Osteocyte (in vitro differentiated cells): ENCODE measurements around the gene EPHB1. TPM values are rescaled to one million over a fixed set of nuclear protein-coding genes. Genes with fewer than 3 reads are reported as not detected.
A peak's percentile ranks its signal among the peaks of the same experiment; 100 is the strongest.

Source experiments
- DNase-seq: peaks from one replicate; pipeline ENCODE4 v3.0.0; 2021; ENCODE audit warnings: mixed read lengths; ENCODE audit not compliant: unreplicated experiment; ENCODE audit errors: extremely low spot score
- H3K27ac Mint-ChIP-seq: one replicate; pipeline ENCODE4 v1.8.0; 2021; ENCODE audit warnings: mild to moderate bottlenecking, mixed read lengths; ENCODE audit not compliant: unreplicated experiment
- H3K27me3 Mint-ChIP-seq: one replicate; pipeline ENCODE4 v1.8.0; 2021; ENCODE audit warnings: mixed read lengths; ENCODE audit not compliant: unreplicated experiment
- H3K36me3 Mint-ChIP-seq: one replicate; pipeline ENCODE4 v1.8.0; 2021; ENCODE audit warnings: mixed read lengths; ENCODE audit not compliant: unreplicated experiment
- H3K4me1 Mint-ChIP-seq: one replicate; pipeline ENCODE4 v1.8.0; 2021; ENCODE audit warnings: mixed read lengths; ENCODE audit not compliant: unreplicated experiment
- H3K4me3 Mint-ChIP-seq: one replicate; pipeline ENCODE4 v1.8.0; 2021; ENCODE audit warnings: mild to moderate bottlenecking, moderate library complexity, mixed read lengths; ENCODE audit not compliant: unreplicated experiment
- H3K9me3 Mint-ChIP-seq: one replicate; pipeline ENCODE4 v1.8.0; 2021; ENCODE audit warnings: mixed read lengths; ENCODE audit not compliant: unreplicated experiment
- CTCF ChIP-seq: fragments of 200-600 bp; sonication (generic); IDR thresholded peaks from 2 replicates; pipeline ENCODE4 v1.5.0; 2021; ENCODE audit warnings: antibody characterized with exemption, mild to moderate bottlenecking, moderate library complexity
- total RNA-seq: library from RNA; stranded (reverse); gene quantifications from 2 replicates; pipeline ENCODE4 v1.2.1, GENCODE V29; 2021

The EPHB1 gene
- total RNA-seq, 1 donor from 2014 or later = 0.75 TPM

- Mint-ChIP-seq H3K27me3 (peaks cover 8% of the 10 kb centered on the region), H3K4me1 (no peaks in the 10 kb centered on the region), H3K9me3 (no peaks in the 10 kb centered on the region), H3K27ac (no peak overlapping the region), H3K4me3 (no peak overlapping the region), H3K36me3 (no peaks in the 10 kb centered on the region)
- DNase-seq = peak; percentile 62
- TF ChIP-seq CTCF = no peak
These were observed 42.1 kb upstream of the EPHB1 start for GRCh38 chr3:134752761-134753461.

- Mint-ChIP-seq H3K27me3 (peaks cover 8% of the 10 kb centered on the region), H3K27ac (no peak overlapping the region)
- TF ChIP-seq CTCF = no peak
These were observed 40.9 kb upstream of the EPHB1 start for GRCh38 chr3:134753999-134754742.

GRCh38 chr3:134754768-134755559, 40.1 kb upstream of the EPHB1 start:
- TF ChIP-seq CTCF = peak; percentile 60
- H3K4me3 Mint-ChIP-seq = no peak overlapping the region
- no peaks in the 10 kb centered on the region for H3K9me3 Mint-ChIP-seq
- no peaks in the 10 kb centered on the region for H3K36me3 Mint-ChIP-seq
- H3K27ac Mint-ChIP-seq = no peak overlapping the region
- no peaks in the 10 kb centered on the region for H3K4me1 Mint-ChIP-seq
- peaks cover 8% of the 10 kb centered on the region for H3K27me3 Mint-ChIP-seq
- DNase-seq = peak; percentile 79

More at GRCh38 chr3:134753999-134754742, 40.9 kb upstream of the EPHB1 start:
- Mint-ChIP-seq H3K9me3 (no peaks in the 10 kb centered on the region), H3K4me1 (no peaks in the 10 kb centered on the region), H3K4me3 (no peak overlapping the region), H3K36me3 (no peaks in the 10 kb centered on the region)
- peak; percentile 60 for DNase-seq

- DNase-seq = peak; percentile 79
- Mint-ChIP-seq H3K27me3 (peaks cover 8% of the 10 kb centered on the region), H3K27ac (no peak overlapping the region), H3K9me3 (no peaks in the 10 kb centered on the region), H3K4me1 (no peaks in the 10 kb centered on the region), H3K36me3 (no peaks in the 10 kb centered on the region), H3K4me3 (no peak overlapping the region)
- no peak for TF ChIP-seq CTCF
These were observed 39.2 kb upstream of the EPHB1 start for GRCh38 chr3:134755821-134756220.
